Measurements from ENCODE around the gene SH2D6. TPM values are rescaled to one million over a fixed set of nuclear protein-coding genes. Genes with fewer than 3 reads are reported as not detected.

SH2D6 gene
- total RNA-seq, 1 experiment from 2014 or later = not detected

- no peak overlapping the region for H3K27ac ChIP-seq
- H3K27me3 ChIP-seq (replicated peaks) = no peaks in the 10 kb centered on the region
- no peaks in the 10 kb centered on the region for H3K36me3 ChIP-seq
- no peaks in the 10 kb centered on the region for H3K9me3 ChIP-seq (replicated peaks)
- no peaks in the 10 kb centered on the region for H3K4me1 ChIP-seq (replicated peaks)
- DNase-seq (ENCODE audit: low read depth in 1 of 2, low spot score in 2 of 2) = no peak
- no peak overlapping the region for H3K4me3 ChIP-seq
Observed at GRCh38 chr2:85446296-85447221, 28.0 kb downstream of the SH2D6 start.

GRCh38 chr2:85447222-85447585 is 28.7 kb downstream of the SH2D6 start:
- Histone ChIP-seq H3K4me3 (no peak overlapping the region), H3K27ac (no peak overlapping the region)
- no peak for DNase-seq (ENCODE audit: low read depth in 1 of 2, low spot score in 2 of 2)

GRCh38 chr2:85448461-85449213 is 30.1 kb downstream of the SH2D6 start:
- H3K9me3 ChIP-seq (replicated peaks) = no peaks in the 10 kb centered on the region
- no peak overlapping the region for H3K4me3 ChIP-seq
- no peaks in the 10 kb centered on the region for H3K4me1 ChIP-seq (replicated peaks)
- no peak overlapping the region for H3K27ac ChIP-seq
- no peak for DNase-seq (ENCODE audit: low read depth in 1 of 2, low spot score in 2 of 2)
- no peaks in the 10 kb centered on the region for H3K36me3 ChIP-seq
- H3K27me3 ChIP-seq (replicated peaks) = no peaks in the 10 kb centered on the region

More at GRCh38 chr2:85447222-85447585, 28.7 kb downstream of the SH2D6 start:
- H3K4me1 ChIP-seq (replicated peaks) = no peaks in the 10 kb centered on the region
- H3K36me3 ChIP-seq = no peaks in the 10 kb centered on the region
- H3K27me3 ChIP-seq (replicated peaks) = no peaks in the 10 kb centered on the region
- H3K9me3 ChIP-seq (replicated peaks) = no peaks in the 10 kb centered on the region

GRCh38 chr2:85449214-85449588 is 30.7 kb downstream of the SH2D6 start:
- no peak for DNase-seq (ENCODE audit: low read depth in 1 of 2, low spot score in 2 of 2)
- no peak overlapping the region for H3K27ac ChIP-seq
- H3K9me3 ChIP-seq (replicated peaks) = no peaks in the 10 kb centered on the region
- H3K36me3 ChIP-seq = no peaks in the 10 kb centered on the region
- no peaks in the 10 kb centered on the region for H3K4me1 ChIP-seq (replicated peaks)
- H3K27me3 ChIP-seq (replicated peaks) = no peaks in the 10 kb centered on the region
- no peak overlapping the region for H3K4me3 ChIP-seq

- H3K4me1 ChIP-seq (replicated peaks) = no peaks in the 10 kb centered on the region
- H3K27ac ChIP-seq = no peak overlapping the region
- H3K9me3 ChIP-seq (replicated peaks) = no peaks in the 10 kb centered on the region
- no peak overlapping the region for H3K4me3 ChIP-seq
- no peaks in the 10 kb centered on the region for H3K27me3 ChIP-seq (replicated peaks)
- no peaks in the 10 kb centered on the region for H3K36me3 ChIP-seq
- no peak for DNase-seq (ENCODE audit: low read depth in 1 of 2, low spot score in 2 of 2)
Observed at GRCh38 chr2:85452237-85452636, 33.7 kb downstream of the SH2D6 start.

GRCh38 chr2:85453571-85453970 is 35.1 kb downstream of the SH2D6 start:
- Histone ChIP-seq H3K36me3 (no peaks in the 10 kb centered on the region), H3K4me1 (replicated peaks) (no peaks in the 10 kb centered on the region), H3K9me3 (replicated peaks) (no peaks in the 10 kb centered on the region), H3K4me3 (no peak overlapping the region), H3K27ac (no peak overlapping the region), H3K27me3 (replicated peaks) (no peaks in the 10 kb centered on the region)
- no peak for DNase-seq (ENCODE audit: low read depth in 1 of 2, low spot score in 2 of 2)

- Histone ChIP-seq H3K27ac (no peak overlapping the region), H3K27me3 (replicated peaks) (no peaks in the 10 kb centered on the region), H3K36me3 (no peaks in the 10 kb centered on the region), H3K4me1 (replicated peaks) (peaks cover 4% of the 10 kb centered on the region; the same call in 1 of the 2 replicates), H3K4me3 (no peak overlapping the region), H3K9me3 (replicated peaks) (no peaks in the 10 kb centered on the region)
- DNase-seq (ENCODE audit: low read depth in 1 of 2, low spot score in 2 of 2) = no peak
Observed at GRCh38 chr2:85455552-85456090, 37.1 kb downstream of the SH2D6 start.

GRCh38 chr2:85457043-85457442 is 38.5 kb downstream of the SH2D6 start:
- no peak for DNase-seq (ENCODE audit: low read depth in 1 of 2, low spot score in 2 of 2)
- Histone ChIP-seq H3K27me3 (replicated peaks) (no peaks in the 10 kb centered on the region), H3K9me3 (replicated peaks) (no peaks in the 10 kb centered on the region), H3K27ac (no peak overlapping the region), H3K4me1 (replicated peaks) (peaks cover 4% of the 10 kb centered on the region; the same call in 1 of the 2 replicates), H3K36me3 (no peaks in the 10 kb centered on the region), H3K4me3 (no peak overlapping the region)

- Histone ChIP-seq H3K9me3 (replicated peaks) (no peaks in the 10 kb centered on the region), H3K4me1 (replicated peaks) (peaks cover 4% of the 10 kb centered on the region; the same call in 1 of the 2 replicates), H3K4me3 (no peak overlapping the region), H3K27ac (no peak overlapping the region), H3K27me3 (replicated peaks) (no peaks in the 10 kb centered on the region), H3K36me3 (no peaks in the 10 kb centered on the region)
- DNase-seq (ENCODE audit: low read depth in 1 of 2, low spot score in 2 of 2) = no peak
Observed at GRCh38 chr2:85457877-85458316, 39.4 kb downstream of the SH2D6 start.

GRCh38 chr2:85458601-85459563 is 40.4 kb downstream of the SH2D6 start:
- DNase-seq (ENCODE audit: low read depth in 1 of 2, low spot score in 2 of 2) = no peak
- H3K27me3 ChIP-seq (replicated peaks) = no peaks in the 10 kb centered on the region

GRCh38 chr2:85459771-85460170 is 41.3 kb downstream of the SH2D6 start:
- Histone ChIP-seq H3K4me1 (replicated peaks) (peaks cover 4% of the 10 kb centered on the region; the same call in 1 of the 2 replicates), H3K36me3 (no peaks in the 10 kb centered on the region), H3K9me3 (replicated peaks) (no peaks in the 10 kb centered on the region), H3K27me3 (replicated peaks) (no peaks in the 10 kb centered on the region), H3K27ac (no peak overlapping the region), H3K4me3 (no peak overlapping the region)
- DNase-seq (ENCODE audit: low read depth in 1 of 2, low spot score in 2 of 2) = no peak

More at GRCh38 chr2:85458601-85459563, 40.4 kb downstream of the SH2D6 start:
- peaks cover 4% of the 10 kb centered on the region; the same call in 1 of the 2 replicates for H3K4me1 ChIP-seq (replicated peaks)
- no peak overlapping the region for H3K4me3 ChIP-seq
- no peak overlapping the region for H3K27ac ChIP-seq
- no peaks in the 10 kb centered on the region for H3K36me3 ChIP-seq
- H3K9me3 ChIP-seq (replicated peaks) = no peaks in the 10 kb centered on the region

- Histone ChIP-seq H3K27ac (no peak overlapping the region), H3K4me3 (no peak overlapping the region), H3K4me1 (replicated peaks) (peaks cover 4% of the 10 kb centered on the region; the same call in 1 of the 2 replicates), H3K36me3 (no peaks in the 10 kb centered on the region), H3K9me3 (replicated peaks) (no peaks in the 10 kb centered on the region), H3K27me3 (replicated peaks) (no peaks in the 10 kb centered on the region)
- DNase-seq (ENCODE audit: low read depth in 1 of 2, low spot score in 2 of 2) = no peak
Observed at GRCh38 chr2:85462322-85462721, 43.8 kb downstream of the SH2D6 start.
